A673 (cell line): ENCODE measurements around the gene NPS.

Source experiments
- CTCF ChIP-seq: fragments of 300-800, 200-600 bp; sonication (generic); conservative IDR thresholded peaks from 2 replicates; pipeline ENCODE4 v1.5.1; 2017; ENCODE audit warnings: low read depth, mild to moderate bottlenecking, antibody characterized with exemption, low read length, moderate library complexity, mixed read lengths
- EZH2 ChIP-seq: fragments of 200-600 bp; sonication (generic); IDR thresholded peaks from 2 replicates; pipeline ENCODE4 v1.6.1; 2017; ENCODE audit warnings: borderline replicate concordance, low read depth, mild to moderate bottlenecking, mixed read lengths, antibody characterized with exemption, low read length; ENCODE audit not compliant: poor library complexity, severe bottlenecking

GRCh38 chr10:127576740-127577161, 27.6 kb downstream of the NPS start:
- TF ChIP-seq CTCF (no peak), EZH2 (no peak)
